Cardiac fibroblast (primary cell): ENCODE measurements around the gene RGS5.
A peak's percentile ranks its signal among the peaks of the same experiment; 100 is the strongest.

Source experiments
- DNase-seq, 2 donors: peaks; one replicate each; pipeline versions ENCODE4 v3.0.0 to v3.0.0-alpha.2; 2010; ENCODE audit warnings: low read depth in 2 of 2
- H3K4me3 ChIP-seq, 2 donors: replicated peaks in 1 of 2; 1 replicate in 1 of 2; 2 replicates in 1 of 2; pipeline ENCODE4 v1.5.1; 2011; ENCODE audit warnings: low read depth in 2 of 2, low read length in 2 of 2, mild to moderate bottlenecking in 2 of 2, moderate library complexity in 1 of 2
- CTCF ChIP-seq: IDR thresholded peaks from one replicate; pipeline ENCODE4 v1.5.1; 2011; ENCODE audit warnings: low read depth, mild to moderate bottlenecking, low read length, inconsistent platforms

The RGS5 gene

DNA sequence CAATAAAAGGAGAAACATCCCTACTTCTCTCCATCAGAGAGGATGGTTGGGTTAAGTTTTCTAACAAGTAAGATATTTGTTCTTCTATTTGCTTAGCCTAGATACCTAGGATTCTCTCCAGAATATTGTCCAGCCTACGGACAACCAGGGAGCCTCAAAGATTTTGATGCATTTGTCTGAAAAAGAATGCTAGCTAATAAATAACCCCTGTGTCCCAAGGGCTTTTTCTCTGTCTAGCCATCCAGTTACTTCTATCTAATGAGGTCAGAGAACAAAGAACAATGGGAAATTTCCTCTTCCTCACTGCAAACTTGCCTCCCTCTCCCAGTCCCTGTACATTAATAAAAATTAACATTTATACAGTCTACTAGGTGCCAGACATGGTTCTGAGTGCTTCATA, 810 bp downstream of the RGS5 start:
- TF ChIP-seq CTCF, result no peak
- DNase-seq, result no peak
- no peak overlapping the region for H3K4me3 ChIP-seq

- TF ChIP-seq CTCF, result no peak
- no peak overlapping the region for H3K4me3 ChIP-seq
- DNase-seq, result peak in 1 of 2 donors; percentile 15
These were observed 5.7 kb downstream of the RGS5 start for GRCh38 chr1:163197022-163197421.

DNA sequence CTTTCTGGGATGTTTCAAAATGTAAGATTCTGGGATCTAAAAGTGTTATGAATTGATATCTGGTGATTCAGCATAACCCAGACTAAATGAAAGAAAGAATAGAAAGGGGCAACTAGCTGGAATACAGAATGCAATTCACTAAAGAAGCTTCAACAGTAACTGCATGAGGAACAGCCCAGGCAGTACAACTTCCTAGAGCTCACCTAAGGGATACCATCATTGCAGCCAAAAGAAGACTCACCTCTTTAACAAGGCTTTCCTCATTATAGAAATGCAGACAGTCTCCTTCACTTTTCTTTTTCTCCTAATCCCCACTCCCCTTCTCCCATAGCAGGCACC, 6.3 kb downstream of the RGS5 start:
- no peak for DNase-seq
- TF ChIP-seq CTCF, result no peak
- no peak overlapping the region for H3K4me3 ChIP-seq

DNA sequence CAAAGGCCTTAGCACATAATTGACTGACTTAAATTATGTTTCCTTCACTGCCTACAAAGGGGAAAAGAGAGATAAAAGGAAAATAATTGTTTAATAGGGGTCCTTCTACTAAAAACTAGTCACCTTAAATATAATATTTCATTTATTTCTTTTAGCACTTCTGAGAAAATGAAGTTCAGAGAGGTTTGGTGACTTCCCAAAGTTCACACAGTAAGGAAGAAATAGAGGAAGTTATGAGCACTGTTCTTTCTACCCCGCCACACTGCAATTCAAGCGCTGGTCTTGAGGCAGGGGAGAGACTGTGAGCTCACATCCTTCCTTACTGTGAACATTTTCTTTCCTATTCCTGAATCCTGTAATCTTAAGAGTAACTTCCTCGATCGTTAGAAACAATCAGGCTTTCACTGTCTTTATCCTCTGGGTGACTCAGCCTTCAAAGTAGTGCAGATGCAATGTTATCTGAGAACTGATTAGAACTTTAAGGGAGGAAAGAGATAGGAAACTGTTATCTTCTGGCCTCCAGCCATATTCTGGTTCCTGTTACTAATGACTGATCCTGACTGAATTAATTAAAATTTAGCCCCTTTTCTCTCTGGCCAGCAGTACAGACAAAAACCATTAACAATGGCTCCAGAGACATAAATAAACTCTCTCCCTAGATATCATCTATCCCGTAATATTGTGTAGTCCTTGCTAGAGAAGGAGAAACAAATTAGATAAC, 6.8 kb downstream of the RGS5 start:
- peak; percentile 30 to 70 for DNase-seq
- H3K4me3 ChIP-seq, result no peak overlapping the region
- TF ChIP-seq CTCF, result no peak

GRCh38 chr1:163191301-163191700, 11.4 kb downstream of the RGS5 start:
- TF ChIP-seq CTCF, result no peak
- H3K4me3 ChIP-seq, result no peak overlapping the region
- DNase-seq, result no peak

GRCh38 chr1:163188947-163189346, 13.8 kb downstream of the RGS5 start:
- no peak for TF ChIP-seq CTCF
- DNase-seq, result no peak
- H3K4me3 ChIP-seq, result no peak overlapping the region

DNA sequence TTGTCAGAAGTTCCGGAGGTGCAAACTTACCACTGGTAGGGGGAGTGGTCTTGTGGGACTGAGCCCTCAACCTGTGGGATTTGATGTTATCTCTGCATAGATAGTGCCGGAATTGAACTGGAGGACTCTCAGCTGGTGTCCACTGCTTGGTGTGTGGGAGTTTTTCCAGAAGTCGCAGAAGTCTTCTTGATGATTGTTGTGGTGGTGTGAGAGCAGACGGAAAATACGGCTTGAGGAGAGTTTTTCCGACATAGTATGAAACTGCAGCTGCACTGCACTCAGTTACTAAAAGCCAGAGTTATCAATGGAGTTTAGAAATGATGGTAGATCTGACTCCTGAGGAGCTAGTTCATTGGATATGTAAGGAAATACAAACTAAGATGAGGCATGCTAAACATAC, 14.9 kb downstream of the RGS5 start:
- no peak overlapping the region for H3K4me3 ChIP-seq
- no peak for TF ChIP-seq CTCF
- DNase-seq, result no peak
